ENCODE data around the gene ASAP3.

DNA sequence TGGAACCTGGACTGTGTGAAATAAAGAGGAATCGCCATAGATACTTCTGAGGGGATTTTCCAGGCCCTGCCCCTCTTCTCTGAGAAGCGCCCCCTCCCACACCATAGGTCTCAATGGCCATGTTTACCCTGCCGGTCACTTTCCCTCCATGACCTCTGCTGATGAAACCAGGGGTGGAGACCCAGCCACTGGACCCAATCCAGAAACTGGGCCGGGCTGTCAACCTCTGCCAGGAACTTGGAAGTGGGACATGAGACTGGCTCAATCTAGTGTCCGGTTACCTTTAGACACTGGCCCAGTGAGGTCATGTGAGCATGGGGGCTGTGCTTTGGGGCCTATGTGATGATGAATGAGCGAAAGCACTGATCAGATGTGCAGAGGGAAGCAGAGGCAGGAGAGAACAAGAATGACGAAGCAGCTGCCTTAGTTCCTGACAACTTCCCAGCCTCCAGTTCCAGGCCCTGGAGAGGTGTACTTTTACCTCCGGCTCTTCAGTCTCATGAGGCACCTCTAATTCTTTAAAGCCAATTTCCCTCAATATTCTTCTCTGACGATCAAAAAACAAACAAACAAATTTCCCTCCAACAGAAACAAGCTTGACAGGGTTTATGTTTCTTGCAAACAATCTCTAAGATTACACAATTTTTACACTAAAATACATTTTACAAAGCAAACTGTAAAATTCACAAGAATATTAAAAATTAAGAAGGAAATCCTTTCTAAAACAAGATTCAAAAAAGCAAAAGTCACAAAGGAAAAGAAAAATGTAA, 4.9 kb downstream of the ASAP3 start:
- TF ChIP-seq, protein P1, sequence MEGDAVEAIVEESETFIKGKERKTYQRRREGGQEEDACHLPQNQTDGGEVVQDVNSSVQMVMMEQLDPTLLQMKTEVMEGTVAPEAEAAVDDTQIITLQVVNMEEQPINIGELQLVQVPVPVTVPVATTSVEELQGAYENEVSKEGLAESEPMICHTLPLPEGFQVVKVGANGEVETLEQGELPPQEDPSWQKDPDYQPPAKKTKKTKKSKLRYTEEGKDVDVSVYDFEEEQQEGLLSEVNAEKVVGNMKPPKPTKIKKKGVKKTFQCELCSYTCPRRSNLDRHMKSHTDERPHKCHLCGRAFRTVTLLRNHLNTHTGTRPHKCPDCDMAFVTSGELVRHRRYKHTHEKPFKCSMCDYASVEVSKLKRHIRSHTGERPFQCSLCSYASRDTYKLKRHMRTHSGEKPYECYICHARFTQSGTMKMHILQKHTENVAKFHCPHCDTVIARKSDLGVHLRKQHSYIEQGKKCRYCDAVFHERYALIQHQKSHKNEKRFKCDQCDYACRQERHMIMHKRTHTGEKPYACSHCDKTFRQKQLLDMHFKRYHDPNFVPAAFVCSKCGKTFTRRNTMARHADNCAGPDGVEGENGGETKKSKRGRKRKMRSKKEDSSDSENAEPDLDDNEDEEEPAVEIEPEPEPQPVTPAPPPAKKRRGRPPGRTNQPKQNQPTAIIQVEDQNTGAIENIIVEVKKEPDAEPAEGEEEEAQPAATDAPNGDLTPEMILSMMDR (IDR thresholded peaks at IDR 0.05) = no peak
- TF ChIP-seq POLR2A (IDR thresholded peaks at IDR 0.05) = peak in 1 of 2 donors; percentile 80

Data from adrenal gland (tissue), 5 donors.